Endothelial cell of umbilical vein (primary cell): Measurements from ENCODE around the gene RHCE. TPM values are rescaled to one million over a fixed set of nuclear protein-coding genes. Genes with fewer than 3 reads are reported as not detected.

Source experiments
- BruUV-seq: library from RNA; stranded (reverse); fragments of 400-500 nt; replicated peaks from 2 replicates; lab custom pipeline; 2021; lab: Mats Ljungman, UMichigan
- CTCF ChIA-PET: fragments of 300-600, 350-600 bp; sonication (Branson Sonifier 250); formaldehyde crosslinking; loops from one replicate; lab custom pipeline; 2021; ENCODE audit warnings: antibody characterized with exemption, inconsistent platforms; lab: Charles Lee
- POLR2A ChIA-PET: fragments of 300-600, 350-600 bp; sonication (Branson Sonifier 250); formaldehyde crosslinking; loops from one replicate; lab custom pipeline; 2021; ENCODE audit warnings: antibody characterized with exemption, inconsistent platforms; lab: Charles Lee
- DNase-seq: peaks from one replicate; pipeline ENCODE4 v3.0.0-alpha.2; 2011; ENCODE audit warnings: low read depth, low spot score
- FAIRE-seq: peaks from 2 replicates; lab custom pipeline; 2011; peaks lifted over from hg19 to GRCh38; lab: Jason Lieb, UNC
- H2AFZ ChIP-seq: 2 replicates; pipeline ENCODE4 v1.6.0; 2012; ENCODE audit warnings: low read depth, low read length, control low read depth, inconsistent platforms
- H3K27ac ChIP-seq: 2 replicates; pipeline ENCODE4 v1.5.1; 2011; ENCODE audit warnings: low read depth, mild to moderate bottlenecking, control low read depth, low read length, moderate library complexity; ENCODE audit not compliant: insufficient read depth
- H3K27me3 ChIP-seq, 2 experiments: 2 replicates each; pipeline versions ENCODE4 v1.6.0 to v1.6.1; 2011; ENCODE audit warnings: low read length in 2 of 2, mixed read lengths in 1 of 2; ENCODE audit not compliant: control insufficient read depth in 2 of 2, insufficient read depth in 2 of 2
- H3K36me3 ChIP-seq, 2 experiments: 2 replicates in 1 of 2; 3 replicates in 1 of 2; pipeline ENCODE4 v1.5.1; 2011; ENCODE audit warnings: low read length in 2 of 2, mild to moderate bottlenecking in 1 of 2, moderate library complexity in 1 of 2; ENCODE audit not compliant: control insufficient read depth in 2 of 2, insufficient read depth in 2 of 2; ENCODE audit errors: extremely low read depth in 1 of 2
- H3K4me1 ChIP-seq: 3 replicates; pipeline ENCODE4 v1.5.1; 2011; ENCODE audit warnings: mild to moderate bottlenecking, low read length; ENCODE audit not compliant: control insufficient read depth, insufficient read depth; ENCODE audit errors: extremely low read depth
- H3K4me2 ChIP-seq: 2 replicates; pipeline ENCODE4 v1.6.1; 2011; ENCODE audit warnings: low read length, control low read depth, mixed read lengths; ENCODE audit not compliant: insufficient read depth
- H3K4me3 ChIP-seq, 3 experiments: fragments of 200-600 bp in 1 of 3; sonication (generic), shearing (Covaris generic) in 1 of 3; replicated peaks in 1 of 3; 2 replicates each; pipeline ENCODE4 v1.5.1; 2011 to 2016; ENCODE audit warnings: control low read depth in 3 of 3, low read length in 3 of 3, mild to moderate bottlenecking in 2 of 3, inconsistent platforms in 1 of 3, low read depth in 1 of 3, moderate library complexity in 1 of 3; ENCODE audit not compliant: insufficient read depth in 1 of 3
- H3K79me2 ChIP-seq: 2 replicates; pipeline ENCODE4 v1.6.0; 2012; ENCODE audit warnings: low read length, inconsistent platforms; ENCODE audit not compliant: control insufficient read depth, insufficient read depth
- H3K9ac ChIP-seq: replicated peaks from 2 replicates; pipeline ENCODE3; 2011; ENCODE audit warnings: low read length, control low read depth; ENCODE audit not compliant: insufficient read depth; ENCODE audit errors: extremely low read depth
- H3K9me1 ChIP-seq: replicated peaks from 3 replicates; pipeline ENCODE4 v1.6.0; 2011; ENCODE audit warnings: mild to moderate bottlenecking, low read length; ENCODE audit not compliant: control insufficient read depth, insufficient read depth; ENCODE audit errors: extremely low read depth
- H3K9me3 ChIP-seq: replicated peaks from 2 replicates; pipeline ENCODE4 v1.5.1; 2012; ENCODE audit warnings: low read length, inconsistent platforms; ENCODE audit not compliant: control insufficient read depth, insufficient read depth
- H4K20me1 ChIP-seq: replicated peaks from 2 replicates; pipeline ENCODE3; 2011; ENCODE audit warnings: mild to moderate bottlenecking, low read length; ENCODE audit not compliant: control insufficient read depth, insufficient read depth; ENCODE audit errors: extremely low read depth
- EZH2 ChIP-seq: IDR thresholded peaks from 2 replicates; pipeline ENCODE4 v1.6.1; 2012; ENCODE audit warnings: borderline replicate concordance, low read depth, mild to moderate bottlenecking, moderate library complexity, low read length, inconsistent platforms; ENCODE audit not compliant: severe bottlenecking
- FOS ChIP-seq: IDR thresholded peaks from 2 replicates; pipeline ENCODE4 v1.6.1; 2011; ENCODE audit warnings: mild to moderate bottlenecking, low read length, moderate library complexity, borderline replicate concordance; ENCODE audit not compliant: insufficient read depth
- GATA2 ChIP-seq: IDR thresholded peaks from 2 replicates; pipeline ENCODE4 v1.7.0; 2011; ENCODE audit warnings: low read depth, mild to moderate bottlenecking, moderate library complexity, mixed read lengths, low read length; ENCODE audit not compliant: insufficient read length, insufficient read depth
- JUN ChIP-seq: IDR thresholded peaks from 2 replicates; pipeline ENCODE4 v1.6.1; 2011; ENCODE audit warnings: borderline replicate concordance, low read depth; ENCODE audit not compliant: insufficient read length, insufficient read depth
- MYC ChIP-seq: IDR thresholded peaks from one replicate; pipeline ENCODE4 v1.6.1; 2011; ENCODE audit warnings: mild to moderate bottlenecking, low read depth, low read length
- POLR2A ChIP-seq: IDR thresholded peaks from 2 replicates; pipeline ENCODE4 v1.6.1; 2012; ENCODE audit warnings: low read depth, mild to moderate bottlenecking, control low read depth, low read length
- POLR2AphosphoS5 ChIP-seq: IDR thresholded peaks from 2 replicates; pipeline ENCODE4 v1.6.1; 2012; ENCODE audit warnings: low read depth, mild to moderate bottlenecking, control low read depth, low read length, moderate library complexity; ENCODE audit not compliant: insufficient read depth
- dilution Hi-C: fragments of 300-500 bp; cut with MboI; formaldehyde crosslinking; loops from one replicate; pipeline ENCODE4 v1.15.0; 2019; ENCODE audit warnings: low sequenced_read_pairs; ENCODE audit not compliant: extremely low pct_ligation_motif_present
- intact Hi-C: fragments of 100-400 bp; cut with micrococcal nuclease; formaldehyde crosslinking; loops from one replicate; pipeline ENCODE4 v1.10.0; 2022
- polyA plus RNA-seq, 4 experiments: library from polyadenylated mRNA; depleted of rRNA in 3 of 4; stranded (reverse) in 3 of 4; unstranded in 1 of 4; fragments of >200 nt; gene quantifications; 2 replicates each; pipeline versions ENCODE4 v1.2.1 to v1.2.3, GENCODE V29; 2011 to 2012; ENCODE audit warnings: missing spikeins in 1 of 4
- total RNA-seq: library from RNA; stranded (reverse); gene quantifications from 2 replicates; pipeline ENCODE4 v1.2.3, GENCODE V29; 2021
- TF ChIP-seq, protein P1 (sequence below): IDR thresholded peaks from 2 replicates; pipeline ENCODE4 v1.6.1; 2011; ENCODE audit not compliant: insufficient read depth, insufficient read length
- TF ChIP-seq, protein P2 (sequence below), 2 donors: IDR thresholded peaks; 1 replicate in 1 of 2; 2 replicates in 1 of 2; pipeline ENCODE4 v1.5.1; 2011; ENCODE audit warnings: low read length in 2 of 2, mild to moderate bottlenecking in 2 of 2, moderate library complexity in 2 of 2, control low read depth in 1 of 2, inconsistent platforms in 1 of 2, low read depth in 1 of 2; ENCODE audit not compliant: insufficient read depth in 1 of 2; ENCODE audit errors: extremely low read depth in 1 of 2

Gene RHCE
- total and polyA plus RNA-seq, 2 donors (not counting 3 experiments of a cell fraction or from before 2014, with no cell fraction given): 0.07 TPM; not detected in 1

DNA sequence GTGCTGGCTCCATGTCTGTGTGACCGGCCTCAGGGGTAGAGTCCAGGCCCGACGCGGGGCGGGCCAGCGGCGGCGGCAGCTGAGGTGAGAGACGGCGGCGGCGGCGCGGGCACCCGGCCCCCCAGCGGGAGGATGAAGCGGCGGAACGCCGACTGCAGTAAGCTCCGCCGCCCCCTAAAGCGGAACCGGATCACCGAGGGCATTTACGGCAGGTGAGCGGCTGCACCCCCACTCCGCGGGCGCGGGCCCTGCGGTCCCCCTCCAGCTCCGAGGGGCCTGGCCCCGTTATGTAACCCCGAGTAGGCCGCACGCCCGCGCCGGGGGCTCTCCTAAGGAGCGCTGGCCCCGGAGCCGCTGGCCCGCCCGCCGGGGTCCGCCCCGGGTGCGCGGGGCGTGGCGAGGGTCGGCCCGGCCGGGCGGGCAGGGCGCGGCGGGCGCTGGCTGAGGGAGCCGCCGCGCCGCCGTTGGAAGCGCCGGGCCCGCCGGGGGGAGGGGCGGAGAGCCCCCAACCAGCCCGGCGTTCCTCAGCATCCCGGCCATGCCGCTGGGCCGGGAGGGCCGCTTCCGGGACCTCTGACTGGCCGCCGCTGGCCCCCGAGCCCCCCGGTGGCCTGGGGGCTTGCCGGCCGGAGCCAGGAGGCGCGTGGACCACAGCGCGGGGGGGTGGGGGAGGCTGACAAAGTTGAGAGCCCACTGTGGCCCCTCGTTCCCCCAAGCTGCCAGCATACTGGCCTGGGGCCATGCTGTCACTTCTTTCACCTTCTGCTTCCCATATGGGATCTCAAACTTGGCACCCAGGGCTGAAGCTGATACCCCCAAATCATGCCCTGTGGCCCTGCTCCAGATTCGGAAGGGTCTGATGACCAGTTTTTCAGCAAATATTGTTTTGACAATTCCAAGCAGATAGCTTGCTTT, 10.6 kb upstream of the RHCE start:
- peaks cover 45% of the 10 kb centered on the region for H3K79me2 ChIP-seq
- peak overlapping the region; percentile 88 for H3K9ac ChIP-seq
- H3K27me3 ChIP-seq: no peaks in the 10 kb centered on the region
- ChIA-PET CTCF (interaction anchor here (0.6 to 2.2 kb wide), 7 partner anchors 10 to 369 kb away, joined by 3 to 7 read pairs (median 3); no protein-coding TSS in a partner anchor), POLR2A (interaction anchor here (1.6 kb wide), 1 partner anchor 184 kb away, joined by 5 read pairs; the partner anchor contains the start of gene RSRP1)
- FAIRE-seq (no peak), DNase-seq (peak; percentile 14)
- dilution Hi-C loops: no loop called here
- intact Hi-C loops: loop anchor here (1.0 to 10.0 kb wide), 4 partner anchors 56 to 374 kb away; partner anchors contain the start of genes SELENON, SYF2 and TMEM50A
- peak overlapping the region; percentile 54 for H3K27ac ChIP-seq
- no peaks in the 10 kb centered on the region for H3K9me1 ChIP-seq
- peak overlapping the region; percentile 73 for H2AFZ ChIP-seq
- TF ChIP-seq POLR2AphosphoS5: no peak
- TF ChIP-seq EZH2: no peak
- TF ChIP-seq, protein P1, sequence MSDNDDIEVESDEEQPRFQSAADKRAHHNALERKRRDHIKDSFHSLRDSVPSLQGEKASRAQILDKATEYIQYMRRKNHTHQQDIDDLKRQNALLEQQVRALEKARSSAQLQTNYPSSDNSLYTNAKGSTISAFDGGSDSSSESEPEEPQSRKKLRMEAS: no peak
- TF ChIP-seq, protein P2, sequence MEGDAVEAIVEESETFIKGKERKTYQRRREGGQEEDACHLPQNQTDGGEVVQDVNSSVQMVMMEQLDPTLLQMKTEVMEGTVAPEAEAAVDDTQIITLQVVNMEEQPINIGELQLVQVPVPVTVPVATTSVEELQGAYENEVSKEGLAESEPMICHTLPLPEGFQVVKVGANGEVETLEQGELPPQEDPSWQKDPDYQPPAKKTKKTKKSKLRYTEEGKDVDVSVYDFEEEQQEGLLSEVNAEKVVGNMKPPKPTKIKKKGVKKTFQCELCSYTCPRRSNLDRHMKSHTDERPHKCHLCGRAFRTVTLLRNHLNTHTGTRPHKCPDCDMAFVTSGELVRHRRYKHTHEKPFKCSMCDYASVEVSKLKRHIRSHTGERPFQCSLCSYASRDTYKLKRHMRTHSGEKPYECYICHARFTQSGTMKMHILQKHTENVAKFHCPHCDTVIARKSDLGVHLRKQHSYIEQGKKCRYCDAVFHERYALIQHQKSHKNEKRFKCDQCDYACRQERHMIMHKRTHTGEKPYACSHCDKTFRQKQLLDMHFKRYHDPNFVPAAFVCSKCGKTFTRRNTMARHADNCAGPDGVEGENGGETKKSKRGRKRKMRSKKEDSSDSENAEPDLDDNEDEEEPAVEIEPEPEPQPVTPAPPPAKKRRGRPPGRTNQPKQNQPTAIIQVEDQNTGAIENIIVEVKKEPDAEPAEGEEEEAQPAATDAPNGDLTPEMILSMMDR (IDR thresholded peaks at IDR 0.05; ENCODE audit: extremely low read depth in 1 of 2, insufficient read depth in 1 of 2, low read depth in 1 of 2, low read length in 2 of 2): no peak
- no peak for TF ChIP-seq MYC
- TF ChIP-seq FOS: no peak
- no peak for TF ChIP-seq GATA2
- no peak for TF ChIP-seq POLR2A
- TF ChIP-seq JUN: no peak
- H3K4me3 ChIP-seq: peak overlapping the region; percentile 86 to 97 (median 95)
- H3K4me1 ChIP-seq: peaks cover 42% of the 10 kb centered on the region
- no peaks in the 10 kb centered on the region for H3K9me3 ChIP-seq
- BruUV-seq: no TSS peak
- no peaks in the 10 kb centered on the region for H3K36me3 ChIP-seq
- H4K20me1 ChIP-seq: peaks cover 2% of the 10 kb centered on the region
- H3K4me2 ChIP-seq: peak overlapping the region; percentile 93
